ENCODE data around the gene OPALIN.

OPALIN gene

DNA sequence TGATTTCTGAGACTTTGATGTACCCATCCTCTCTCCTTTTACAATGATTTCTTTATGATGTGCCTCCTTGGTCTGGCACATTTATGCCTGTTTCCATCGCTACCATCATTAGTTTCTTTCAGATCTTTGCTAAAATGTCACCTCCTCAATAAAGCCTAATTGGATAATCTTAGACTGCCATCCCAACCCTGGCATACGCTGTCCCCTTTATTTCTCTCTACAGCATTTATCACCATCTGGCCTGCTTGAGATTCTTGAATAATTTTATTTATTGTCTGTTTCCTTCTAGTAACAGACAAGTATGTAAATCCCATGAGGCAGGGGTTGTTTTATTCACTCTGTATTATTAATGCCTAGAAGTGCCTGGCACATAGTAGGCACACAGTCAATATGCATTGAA, 61.3 kb downstream of the OPALIN start:
- TF ChIP-seq, protein P1, sequence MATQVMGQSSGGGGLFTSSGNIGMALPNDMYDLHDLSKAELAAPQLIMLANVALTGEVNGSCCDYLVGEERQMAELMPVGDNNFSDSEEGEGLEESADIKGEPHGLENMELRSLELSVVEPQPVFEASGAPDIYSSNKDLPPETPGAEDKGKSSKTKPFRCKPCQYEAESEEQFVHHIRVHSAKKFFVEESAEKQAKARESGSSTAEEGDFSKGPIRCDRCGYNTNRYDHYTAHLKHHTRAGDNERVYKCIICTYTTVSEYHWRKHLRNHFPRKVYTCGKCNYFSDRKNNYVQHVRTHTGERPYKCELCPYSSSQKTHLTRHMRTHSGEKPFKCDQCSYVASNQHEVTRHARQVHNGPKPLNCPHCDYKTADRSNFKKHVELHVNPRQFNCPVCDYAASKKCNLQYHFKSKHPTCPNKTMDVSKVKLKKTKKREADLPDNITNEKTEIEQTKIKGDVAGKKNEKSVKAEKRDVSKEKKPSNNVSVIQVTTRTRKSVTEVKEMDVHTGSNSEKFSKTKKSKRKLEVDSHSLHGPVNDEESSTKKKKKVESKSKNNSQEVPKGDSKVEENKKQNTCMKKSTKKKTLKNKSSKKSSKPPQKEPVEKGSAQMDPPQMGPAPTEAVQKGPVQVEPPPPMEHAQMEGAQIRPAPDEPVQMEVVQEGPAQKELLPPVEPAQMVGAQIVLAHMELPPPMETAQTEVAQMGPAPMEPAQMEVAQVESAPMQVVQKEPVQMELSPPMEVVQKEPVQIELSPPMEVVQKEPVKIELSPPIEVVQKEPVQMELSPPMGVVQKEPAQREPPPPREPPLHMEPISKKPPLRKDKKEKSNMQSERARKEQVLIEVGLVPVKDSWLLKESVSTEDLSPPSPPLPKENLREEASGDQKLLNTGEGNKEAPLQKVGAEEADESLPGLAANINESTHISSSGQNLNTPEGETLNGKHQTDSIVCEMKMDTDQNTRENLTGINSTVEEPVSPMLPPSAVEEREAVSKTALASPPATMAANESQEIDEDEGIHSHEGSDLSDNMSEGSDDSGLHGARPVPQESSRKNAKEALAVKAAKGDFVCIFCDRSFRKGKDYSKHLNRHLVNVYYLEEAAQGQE (IDR thresholded peaks at IDR 0.05; ENCODE audit: low read depth): no peak
- TF ChIP-seq CEBPB (IDR thresholded peaks at IDR 0.05) (no peak), EGR1 (IDR thresholded peaks at IDR 0.05) (no peak), YY1 (IDR thresholded peaks at IDR 0.05; ENCODE audit: low read depth) (no peak), ZBTB7A (IDR thresholded peaks at IDR 0.05; ENCODE audit: low read depth) (no peak), RAD21 (IDR thresholded peaks at IDR 0.05; ENCODE audit: low read depth) (no peak), TEAD4 (IDR thresholded peaks at IDR 0.05) (no peak)

DNA sequence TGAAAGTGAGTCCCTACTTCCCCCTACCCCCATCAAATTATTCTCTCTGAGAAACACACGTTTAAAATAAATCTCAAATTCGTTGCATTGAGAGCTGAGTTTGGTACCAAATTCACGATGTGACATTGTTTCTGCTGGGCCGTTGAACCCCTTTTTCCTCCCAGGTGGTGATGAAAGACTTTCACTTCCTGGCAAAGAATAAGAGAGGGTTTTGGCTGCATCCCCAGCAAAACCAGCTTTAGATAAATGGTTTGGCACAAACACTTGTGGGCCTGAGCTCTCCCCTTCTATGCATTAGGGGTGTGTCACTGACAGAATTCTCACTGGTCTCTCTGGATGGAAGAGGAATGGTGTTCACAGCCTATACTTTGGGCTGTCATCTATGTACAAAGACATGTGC, 63.3 kb downstream of the OPALIN start:
- TF ChIP-seq ZBTB7A (IDR thresholded peaks at IDR 0.05; ENCODE audit: low read depth): no peak
- TF ChIP-seq FOXM1 (IDR thresholded peaks at IDR 0.05; ENCODE audit: borderline replicate concordance, low read depth): no peak
- no peak for TF ChIP-seq YY1 (IDR thresholded peaks at IDR 0.05; ENCODE audit: low read depth)
- TF ChIP-seq EGR1 (IDR thresholded peaks at IDR 0.05): no peak
- TF ChIP-seq CREB1 (IDR thresholded peaks at IDR 0.05; ENCODE audit: low read depth): no peak
- TF ChIP-seq, protein P2, sequence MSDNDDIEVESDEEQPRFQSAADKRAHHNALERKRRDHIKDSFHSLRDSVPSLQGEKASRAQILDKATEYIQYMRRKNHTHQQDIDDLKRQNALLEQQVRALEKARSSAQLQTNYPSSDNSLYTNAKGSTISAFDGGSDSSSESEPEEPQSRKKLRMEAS (IDR thresholded peaks at IDR 0.05): no peak
- no peak for TF ChIP-seq CEBPB (IDR thresholded peaks at IDR 0.05)
- TF ChIP-seq TAF1 (IDR thresholded peaks at IDR 0.05; ENCODE audit: low read depth): no peak
- TF ChIP-seq NFIC (IDR thresholded peaks at IDR 0.05): no peak
- TF ChIP-seq, protein P3, sequence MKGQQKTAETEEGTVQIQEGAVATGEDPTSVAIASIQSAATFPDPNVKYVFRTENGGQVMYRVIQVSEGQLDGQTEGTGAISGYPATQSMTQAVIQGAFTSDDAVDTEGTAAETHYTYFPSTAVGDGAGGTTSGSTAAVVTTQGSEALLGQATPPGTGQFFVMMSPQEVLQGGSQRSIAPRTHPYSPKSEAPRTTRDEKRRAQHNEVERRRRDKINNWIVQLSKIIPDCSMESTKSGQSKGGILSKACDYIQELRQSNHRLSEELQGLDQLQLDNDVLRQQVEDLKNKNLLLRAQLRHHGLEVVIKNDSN (IDR thresholded peaks at IDR 0.05): no peak
- TF ChIP-seq, protein P1 (IDR thresholded peaks at IDR 0.05; ENCODE audit: low read depth): no peak
- TF ChIP-seq TCF12 (IDR thresholded peaks at IDR 0.05; ENCODE audit: low read depth): no peak
- no peak for TF ChIP-seq TEAD4 (IDR thresholded peaks at IDR 0.05)
- TF ChIP-seq RAD21 (IDR thresholded peaks at IDR 0.05; ENCODE audit: low read depth): no peak
- no peak for TF ChIP-seq EP300 (IDR thresholded peaks at IDR 0.05; ENCODE audit: borderline replicate concordance)

Measured in Ishikawa (cell line).